HEK293 (cell line): ENCODE data around the gene SLC26A11.

Experiments used
- CTCF ChIA-PET: fragments of 350-600 bp; formaldehyde crosslinking; extraction: SDS; loops from one replicate; lab custom pipeline; 2021; ENCODE audit warnings: antibody characterized with exemption; lab: Yijun Ruan, JAX
- POLR2A ChIA-PET: fragments of 300-600 bp; formaldehyde crosslinking; extraction: SDS; loops from one replicate; lab custom pipeline; 2020; ENCODE audit warnings: antibody characterized with exemption, inconsistent platforms; lab: Yijun Ruan, JAX
- H3K27ac ChIP-seq: fragments of 200-500 bp; sonication (Bioruptor generic); 2 replicates; pipeline ENCODE4 v1.5.1; 2014; ENCODE audit warnings: low read depth, low read length, control low read depth, inconsistent platforms; ENCODE audit errors: extremely low read depth
- H3K36me3 ChIP-seq, 2 experiments: fragments of 200-500 bp in 1 of 2; sonication (Bioruptor generic) in 1 of 2; 1 replicate in 1 of 2; 2 replicates in 1 of 2; pipeline ENCODE4 v1.5.1; 2014 to 2017; ENCODE audit warnings: inconsistent platforms in 2 of 2, low read length in 2 of 2; ENCODE audit not compliant: control insufficient read depth in 2 of 2, insufficient read depth in 1 of 2
- H3K4me1 ChIP-seq: fragments of 200-500 bp; sonication (Bioruptor generic); 2 replicates; pipeline ENCODE4 v1.5.1; 2014; ENCODE audit warnings: mild to moderate bottlenecking, low read length, inconsistent platforms; ENCODE audit not compliant: control insufficient read depth, insufficient read depth
- H3K4me3 ChIP-seq: 2 replicates; pipeline ENCODE4 v1.5.1; 2011; ENCODE audit warnings: low read depth, mild to moderate bottlenecking, control low read depth, low read length, moderate library complexity
- H3K9me3 ChIP-seq: fragments of 200-500 bp; sonication (Bioruptor generic); 2 replicates; pipeline ENCODE4 v1.5.1; 2014; ENCODE audit warnings: low read depth, low read length, inconsistent platforms; ENCODE audit not compliant: control insufficient read depth, insufficient read depth
- BCL11A ChIP-seq: fragments of 450-650 bp; formaldehyde crosslinking; IDR thresholded peaks from 2 replicates; pipeline ENCODE4 v1.5.1; 2016; ENCODE audit warnings: low read depth, missing biosample characterization, missing genetic modification characterization
- KLF9 ChIP-seq: fragments of 450-650 bp; formaldehyde crosslinking; IDR thresholded peaks from 2 replicates; pipeline ENCODE4 v1.5.1; 2016; ENCODE audit warnings: missing biosample characterization, missing genetic modification characterization, low read depth
- SALL2 ChIP-seq: fragments of 450-650 bp; formaldehyde crosslinking; IDR thresholded peaks from 2 replicates; pipeline ENCODE4 v1.5.0; 2017; ENCODE audit warnings: missing biosample characterization, mild to moderate bottlenecking, missing genetic modification characterization, borderline replicate concordance
- ZNF133 ChIP-seq: fragments of 450-650 bp; formaldehyde crosslinking; IDR thresholded peaks from 2 replicates; pipeline ENCODE4 v1.5.1; 2016; ENCODE audit warnings: missing biosample characterization, missing genetic modification characterization
- ZNF214 ChIP-seq: fragments of 450-650 bp; formaldehyde crosslinking; IDR thresholded peaks from 2 replicates; pipeline ENCODE4 v1.5.1; 2017; ENCODE audit warnings: missing biosample characterization, mild to moderate bottlenecking, missing genetic modification characterization, borderline replicate concordance
- ZNF274 ChIP-seq, 2 experiments: fragments of 200-500 bp in 1 of 2; fragments of 450-650 bp in 1 of 2; sonication (Bioruptor generic) in 1 of 2; formaldehyde crosslinking in 1 of 2; IDR thresholded peaks; 2 replicates each; pipeline versions ENCODE4 v1.5.1 to v1.6.1; 2014 to 2016; ENCODE audit warnings: borderline replicate concordance in 1 of 2, inconsistent platforms in 1 of 2, low read length in 1 of 2, missing biosample characterization in 1 of 2, missing genetic modification characterization in 1 of 2
- ZNF433 ChIP-seq: fragments of 450-650 bp; formaldehyde crosslinking; IDR thresholded peaks from 2 replicates; pipeline ENCODE4 v1.5.1; 2016; ENCODE audit warnings: missing biosample characterization, missing genetic modification characterization, low read depth
- ZNF555 ChIP-seq: fragments of 450-650 bp; formaldehyde crosslinking; conservative IDR thresholded peaks from 2 replicates; pipeline ENCODE4 v1.5.1; 2017; ENCODE audit warnings: missing biosample characterization, mild to moderate bottlenecking, missing genetic modification characterization, inconsistent platforms
- ZNF664 ChIP-seq: fragments of 450-650 bp; formaldehyde crosslinking; IDR thresholded peaks from 2 replicates; pipeline ENCODE4 v1.5.1; 2016; ENCODE audit warnings: missing biosample characterization, missing genetic modification characterization
- TF ChIP-seq, protein P1 (sequence below): fragments of 450-650 bp; IDR thresholded peaks from 2 replicates; pipeline ENCODE4 v1.5.1; 2018; ENCODE audit warnings: missing biosample characterization, missing genetic modification characterization
- TF ChIP-seq, protein P2 (sequence below): sonication (generic); formaldehyde crosslinking; IDR thresholded peaks from 2 replicates; pipeline ENCODE4 v1.8.1; 2022; ENCODE audit warnings: mild to moderate bottlenecking, moderate library complexity, missing genetic modification reagents
- TF ChIP-seq, protein P3 (sequence below): fragments of 450-650 bp; formaldehyde crosslinking; IDR thresholded peaks from 2 replicates; pipeline ENCODE4 v1.5.1; 2016; ENCODE audit warnings: missing biosample characterization, missing genetic modification characterization
- TF ChIP-seq, protein P4 (sequence below): fragments of 450-650 bp; formaldehyde crosslinking; IDR thresholded peaks from 2 replicates; pipeline ENCODE4 v1.5.1; 2016; ENCODE audit warnings: missing biosample characterization, missing genetic modification characterization, low read depth
- TF ChIP-seq, protein P5 (sequence below): fragments of 450-650 bp; formaldehyde crosslinking; IDR thresholded peaks from 2 replicates; pipeline ENCODE4 v1.5.1; 2017; ENCODE audit warnings: missing biosample characterization, missing genetic modification characterization

The SLC26A11 gene

DNA sequence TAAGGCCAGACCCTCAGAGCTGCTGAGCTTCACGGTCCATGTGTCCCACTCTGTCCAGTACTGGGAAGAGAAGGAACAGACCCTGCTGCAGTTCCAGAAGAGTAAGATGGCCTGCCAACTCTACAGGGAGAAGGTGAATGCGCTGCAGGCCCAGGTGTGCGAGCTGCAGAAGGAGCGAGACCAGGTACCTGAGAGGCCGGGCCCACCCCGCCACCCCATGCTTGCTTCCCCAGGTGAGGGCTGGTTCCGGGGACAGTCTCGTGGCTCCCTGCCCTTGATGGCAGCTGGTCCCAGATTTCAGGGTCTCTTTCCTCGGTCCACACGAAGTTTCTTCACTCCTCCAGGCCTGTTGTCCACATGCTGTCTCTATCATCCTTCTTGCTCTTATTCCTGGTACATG, 29.5 kb upstream of the SLC26A11 start:
- TF ChIP-seq, protein P1, sequence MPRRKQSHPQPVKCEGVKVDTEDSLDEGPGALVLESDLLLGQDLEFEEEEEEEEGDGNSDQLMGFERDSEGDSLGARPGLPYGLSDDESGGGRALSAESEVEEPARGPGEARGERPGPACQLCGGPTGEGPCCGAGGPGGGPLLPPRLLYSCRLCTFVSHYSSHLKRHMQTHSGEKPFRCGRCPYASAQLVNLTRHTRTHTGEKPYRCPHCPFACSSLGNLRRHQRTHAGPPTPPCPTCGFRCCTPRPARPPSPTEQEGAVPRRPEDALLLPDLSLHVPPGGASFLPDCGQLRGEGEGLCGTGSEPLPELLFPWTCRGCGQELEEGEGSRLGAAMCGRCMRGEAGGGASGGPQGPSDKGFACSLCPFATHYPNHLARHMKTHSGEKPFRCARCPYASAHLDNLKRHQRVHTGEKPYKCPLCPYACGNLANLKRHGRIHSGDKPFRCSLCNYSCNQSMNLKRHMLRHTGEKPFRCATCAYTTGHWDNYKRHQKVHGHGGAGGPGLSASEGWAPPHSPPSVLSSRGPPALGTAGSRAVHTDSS, result no peak
- TF ChIP-seq ZNF433 (tag by site-specific recombination) (no peak), KLF9 (tag by site-specific recombination) (no peak), ZNF133 (tag by site-specific recombination) (no peak), ZNF664 (no peak), BCL11A (tag by site-specific recombination) (no peak), ZNF555 (no peak)
- TF ChIP-seq, protein P2, sequence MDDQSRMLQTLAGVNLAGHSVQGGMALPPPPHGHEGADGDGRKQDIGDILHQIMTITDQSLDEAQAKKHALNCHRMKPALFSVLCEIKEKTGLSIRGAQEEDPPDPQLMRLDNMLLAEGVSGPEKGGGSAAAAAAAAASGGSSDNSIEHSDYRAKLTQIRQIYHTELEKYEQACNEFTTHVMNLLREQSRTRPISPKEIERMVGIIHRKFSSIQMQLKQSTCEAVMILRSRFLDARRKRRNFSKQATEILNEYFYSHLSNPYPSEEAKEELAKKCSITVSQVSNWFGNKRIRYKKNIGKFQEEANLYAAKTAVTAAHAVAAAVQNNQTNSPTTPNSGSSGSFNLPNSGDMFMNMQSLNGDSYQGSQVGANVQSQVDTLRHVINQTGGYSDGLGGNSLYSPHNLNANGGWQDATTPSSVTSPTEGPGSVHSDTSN (CRISPR knock-in tag), result no peak
- H3K36me3 ChIP-seq, result no peaks in the 10 kb centered on the region
- no peaks in the 10 kb centered on the region for H3K9me3 ChIP-seq
- H3K27ac ChIP-seq, result no peak overlapping the region
- H3K4me3 ChIP-seq, result no peak overlapping the region
- ChIA-PET CTCF (interaction anchor here (1.3 kb wide), 1 partner anchor 182 kb away, joined by 4 read pairs; no protein-coding TSS in a partner anchor), POLR2A (no interaction called here)
- no peaks in the 10 kb centered on the region for H3K4me1 ChIP-seq

DNA sequence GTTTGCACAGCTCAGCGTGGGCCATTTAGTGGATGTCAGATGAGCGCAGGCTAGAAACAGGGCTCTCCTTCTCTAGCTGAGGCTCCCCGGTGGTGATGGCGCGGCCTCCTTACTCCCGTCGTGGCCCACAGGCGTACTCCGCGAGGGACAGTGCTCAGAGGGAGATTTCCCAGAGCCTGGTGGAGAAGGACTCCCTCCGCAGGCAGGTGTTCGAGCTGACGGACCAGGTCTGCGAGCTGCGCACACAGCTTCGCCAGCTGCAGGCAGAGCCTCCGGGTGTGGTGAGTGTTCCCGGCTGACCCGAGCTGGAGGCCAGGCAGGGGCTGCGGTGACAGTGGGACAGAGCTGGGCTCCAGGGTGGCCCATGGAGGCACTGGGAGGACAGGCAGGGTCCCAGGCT, 29.0 kb upstream of the SLC26A11 start:
- CTCF ChIA-PET, result interaction anchor here (0.6 to 1.6 kb wide), 5 partner anchors 70 to 312 kb away, joined by 3 to 6 read pairs (median 4); partner anchors contain the start of gene GAA
- H3K4me3 ChIP-seq, result no peak overlapping the region
- POLR2A ChIA-PET, result no interaction called here
- TF ChIP-seq, protein P3, sequence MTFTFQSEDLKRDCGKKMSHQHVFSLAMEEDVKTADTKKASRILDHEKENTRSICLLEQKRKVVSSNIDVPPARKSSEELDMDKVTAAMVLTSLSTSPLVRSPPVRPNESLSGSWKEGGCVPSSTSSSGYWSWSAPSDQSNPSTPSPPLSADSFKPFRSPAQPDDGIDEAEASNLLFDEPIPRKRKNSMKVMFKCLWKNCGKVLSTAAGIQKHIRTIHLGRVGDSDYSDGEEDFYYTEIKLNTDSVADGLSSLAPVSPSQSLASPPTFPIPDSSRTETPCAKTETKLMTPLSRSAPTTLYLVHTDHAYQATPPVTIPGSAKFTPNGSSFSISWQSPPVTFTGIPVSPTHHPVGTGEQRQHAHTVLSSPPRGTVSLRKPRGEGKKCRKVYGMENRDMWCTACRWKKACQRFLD (tag by site-specific recombination), result no peak
- TF ChIP-seq ZNF274 (IDR thresholded peaks at IDR 0.05; ENCODE audit: low read length) (no peak), ZNF274 (tag by site-specific recombination; IDR thresholded peaks at IDR 0.05; ENCODE audit: borderline replicate concordance) (no peak), SALL2 (tag by site-specific recombination) (no peak)
- TF ChIP-seq, protein P4, sequence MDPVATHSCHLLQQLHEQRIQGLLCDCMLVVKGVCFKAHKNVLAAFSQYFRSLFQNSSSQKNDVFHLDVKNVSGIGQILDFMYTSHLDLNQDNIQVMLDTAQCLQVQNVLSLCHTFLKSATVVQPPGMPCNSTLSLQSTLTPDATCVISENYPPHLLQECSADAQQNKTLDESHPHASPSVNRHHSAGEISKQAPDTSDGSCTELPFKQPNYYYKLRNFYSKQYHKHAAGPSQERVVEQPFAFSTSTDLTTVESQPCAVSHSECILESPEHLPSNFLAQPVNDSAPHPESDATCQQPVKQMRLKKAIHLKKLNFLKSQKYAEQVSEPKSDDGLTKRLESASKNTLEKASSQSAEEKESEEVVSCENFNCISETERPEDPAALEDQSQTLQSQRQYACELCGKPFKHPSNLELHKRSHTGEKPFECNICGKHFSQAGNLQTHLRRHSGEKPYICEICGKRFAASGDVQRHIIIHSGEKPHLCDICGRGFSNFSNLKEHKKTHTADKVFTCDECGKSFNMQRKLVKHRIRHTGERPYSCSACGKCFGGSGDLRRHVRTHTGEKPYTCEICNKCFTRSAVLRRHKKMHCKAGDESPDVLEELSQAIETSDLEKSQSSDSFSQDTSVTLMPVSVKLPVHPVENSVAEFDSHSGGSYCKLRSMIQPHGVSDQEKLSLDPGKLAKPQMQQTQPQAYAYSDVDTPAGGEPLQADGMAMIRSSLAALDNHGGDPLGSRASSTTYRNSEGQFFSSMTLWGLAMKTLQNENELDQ, result no peak
- TF ChIP-seq, all 188 proteins: peak for 0
- Histone ChIP-seq H3K4me1 (no peaks in the 10 kb centered on the region), H3K27ac (no peak overlapping the region), H3K36me3 (no peaks in the 10 kb centered on the region), H3K9me3 (no peaks in the 10 kb centered on the region)

DNA sequence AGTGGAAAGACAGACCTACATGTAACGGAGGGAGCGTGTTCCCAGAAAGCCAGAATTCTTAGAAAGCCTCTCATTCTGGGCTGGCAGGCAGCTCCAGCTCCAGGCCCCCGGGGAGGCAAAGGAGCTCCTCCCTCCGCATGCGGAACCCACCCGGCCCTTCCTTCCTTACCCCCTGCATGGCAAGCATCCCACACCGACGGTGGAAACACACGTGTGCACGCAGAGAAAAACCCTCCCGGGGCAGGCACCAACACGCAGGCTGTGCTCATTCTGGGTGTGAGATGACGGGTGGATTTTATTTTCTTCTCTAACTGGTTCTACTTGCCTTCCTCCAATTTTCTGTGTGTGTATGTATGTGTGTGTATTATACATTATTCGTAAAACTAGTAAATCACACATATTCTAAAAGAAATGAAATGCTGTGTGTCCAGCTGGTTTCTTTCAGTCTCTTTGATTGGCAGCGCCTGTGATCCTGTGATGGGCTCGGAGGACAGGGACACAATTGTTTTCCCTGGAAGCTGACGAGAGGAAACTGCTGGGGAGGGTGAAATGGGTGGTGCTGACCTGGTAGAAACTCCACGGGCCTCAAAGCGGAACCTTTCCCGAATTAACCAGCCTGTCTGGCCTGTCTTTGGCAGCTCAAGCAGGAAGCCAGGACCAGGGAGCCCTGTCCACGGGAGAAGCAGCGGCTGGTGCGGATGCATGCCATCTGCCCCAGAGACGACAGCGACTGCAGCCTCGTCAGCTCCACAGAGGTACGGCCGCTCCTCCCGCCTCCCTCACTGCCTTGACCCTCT, 28.2 kb upstream of the SLC26A11 start:
- no peaks in the 10 kb centered on the region for H3K9me3 ChIP-seq
- H3K4me3 ChIP-seq, result no peak overlapping the region
- no peaks in the 10 kb centered on the region for H3K4me1 ChIP-seq
- no peaks in the 10 kb centered on the region for H3K36me3 ChIP-seq
- TF ChIP-seq, protein P5, sequence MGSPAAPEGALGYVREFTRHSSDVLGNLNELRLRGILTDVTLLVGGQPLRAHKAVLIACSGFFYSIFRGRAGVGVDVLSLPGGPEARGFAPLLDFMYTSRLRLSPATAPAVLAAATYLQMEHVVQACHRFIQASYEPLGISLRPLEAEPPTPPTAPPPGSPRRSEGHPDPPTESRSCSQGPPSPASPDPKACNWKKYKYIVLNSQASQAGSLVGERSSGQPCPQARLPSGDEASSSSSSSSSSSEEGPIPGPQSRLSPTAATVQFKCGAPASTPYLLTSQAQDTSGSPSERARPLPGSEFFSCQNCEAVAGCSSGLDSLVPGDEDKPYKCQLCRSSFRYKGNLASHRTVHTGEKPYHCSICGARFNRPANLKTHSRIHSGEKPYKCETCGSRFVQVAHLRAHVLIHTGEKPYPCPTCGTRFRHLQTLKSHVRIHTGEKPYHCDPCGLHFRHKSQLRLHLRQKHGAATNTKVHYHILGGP (tag by site-specific recombination), result peak; percentile 52; the same call in 1 of the 2 replicates
- no peak for TF ChIP-seq ZNF214 (tag by site-specific recombination)
- POLR2A ChIA-PET, result no interaction called here
- CTCF ChIA-PET, result interaction anchor here (0.6 to 1.6 kb wide), 6 partner anchors 71 to 313 kb away, joined by 3 to 6 read pairs (median 4); partner anchors contain the start of gene GAA
- H3K27ac ChIP-seq, result no peak overlapping the region
